ENCODE data around the gene HMG20A.

HMG20A gene

GRCh38 chr15:77420610-77421369 is at the start of gene HMG20A:
Gene HMG20A (plus strand): TSS chr15:77420888. CDS start chr15:77458408, 37,520 bp downstream.
- no peak for TF ChIP-seq CTCF (IDR thresholded peaks at IDR 0.05)

GRCh38 chr15:77371850-77372563 is 48.7 kb upstream of the HMG20A start:
- TF ChIP-seq CTCF (IDR thresholded peaks at IDR 0.05) = no peak

GRCh38 chr15:77373441-77373840 is 47.2 kb upstream of the HMG20A start:
- TF ChIP-seq CTCF (IDR thresholded peaks at IDR 0.05) = no peak

- no peak for TF ChIP-seq CTCF (IDR thresholded peaks at IDR 0.05)
Observed at GRCh38 chr15:77375133-77375532, 45.6 kb upstream of the HMG20A start.

- TF ChIP-seq CTCF (IDR thresholded peaks at IDR 0.05) = no peak
Observed at GRCh38 chr15:77376770-77377169, 43.9 kb upstream of the HMG20A start.

GRCh38 chr15:77380033-77380432 is 40.7 kb upstream of the HMG20A start:
- TF ChIP-seq CTCF (IDR thresholded peaks at IDR 0.05) = no peak

GRCh38 chr15:77384086-77384485 is 36.6 kb upstream of the HMG20A start:
- TF ChIP-seq CTCF (IDR thresholded peaks at IDR 0.05) = no peak
